ENCODE measurements around the gene CEACAM1.
"Not testable (repeated sequence)": the region's sequence is repeated elsewhere in the genome, so short reads cannot be mapped to it uniquely, and the experiment has no call there.

Gene CEACAM1

DNA sequence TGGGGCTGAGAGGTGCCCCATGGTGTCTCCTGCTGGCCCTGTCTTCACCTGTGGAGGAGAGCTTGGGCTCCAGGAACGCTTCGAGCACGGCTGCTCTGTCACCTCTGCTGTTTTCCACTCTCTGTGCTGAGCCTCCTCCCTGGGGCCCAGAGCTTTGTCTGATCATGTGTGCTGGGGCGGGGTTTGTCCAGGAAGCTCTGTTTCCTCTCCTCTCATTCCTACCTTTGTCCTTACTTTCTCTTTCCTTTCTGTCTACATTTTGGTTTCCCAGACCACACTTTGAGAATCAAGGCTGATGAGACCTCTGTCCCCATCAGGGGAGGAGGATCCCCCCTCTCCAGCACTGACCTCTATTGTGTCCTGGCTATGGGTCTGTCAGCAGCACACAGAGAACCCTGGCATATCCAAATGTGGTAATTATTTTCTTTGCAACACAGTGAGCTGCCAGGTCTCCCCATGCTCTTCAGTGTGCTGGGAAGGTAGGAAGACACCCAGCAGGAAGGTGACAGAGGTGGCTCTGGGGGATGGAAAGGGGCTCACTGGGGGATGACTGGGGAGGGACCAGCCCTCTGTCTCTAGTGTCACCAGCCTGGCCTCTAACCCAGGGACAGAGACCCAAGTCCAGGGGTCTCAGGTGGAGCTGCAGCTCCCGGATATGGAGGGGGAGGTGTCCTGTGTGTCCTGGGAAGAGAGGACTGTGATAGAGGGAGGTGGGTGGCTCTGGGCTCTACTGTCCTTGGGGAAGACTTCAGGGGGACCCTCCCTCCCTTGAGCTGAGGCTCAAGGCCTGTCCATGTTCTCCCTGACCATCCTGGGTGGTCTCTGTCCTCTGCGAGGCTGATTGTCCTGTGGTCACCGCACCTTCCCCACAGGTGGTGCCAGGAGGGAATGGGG lies at the start of gene CEACAM1:
Gene CEACAM1, minus strand, starts transcription at position 128 of the 894 bp plus-strand sequence. Its CDS starts 107 bp downstream, at position 21.
- DNase-seq (ENCODE audit: low read depth): no peak

DNA sequence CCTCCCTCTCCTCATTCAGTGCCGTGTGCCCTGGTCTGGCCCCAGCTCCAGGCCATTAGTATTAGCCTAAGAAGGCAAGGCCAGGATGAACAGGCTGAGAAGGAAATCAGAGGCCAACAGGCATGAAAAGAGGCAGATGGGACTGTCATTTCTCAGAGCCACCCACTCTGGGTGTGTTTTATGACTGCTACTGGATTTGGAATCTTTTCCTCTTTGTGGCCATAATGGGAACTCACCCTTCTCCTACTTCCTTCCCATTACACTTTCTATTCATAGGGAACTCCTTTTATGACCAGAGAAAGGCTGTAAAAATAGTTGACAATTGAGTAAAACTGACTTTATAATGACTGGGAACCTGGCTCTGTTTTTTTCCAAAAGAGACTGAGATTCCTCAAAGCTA lies 48.7 kb upstream of the CEACAM1 start:
- DNase-seq (ENCODE audit: low read depth): no peak

DNA sequence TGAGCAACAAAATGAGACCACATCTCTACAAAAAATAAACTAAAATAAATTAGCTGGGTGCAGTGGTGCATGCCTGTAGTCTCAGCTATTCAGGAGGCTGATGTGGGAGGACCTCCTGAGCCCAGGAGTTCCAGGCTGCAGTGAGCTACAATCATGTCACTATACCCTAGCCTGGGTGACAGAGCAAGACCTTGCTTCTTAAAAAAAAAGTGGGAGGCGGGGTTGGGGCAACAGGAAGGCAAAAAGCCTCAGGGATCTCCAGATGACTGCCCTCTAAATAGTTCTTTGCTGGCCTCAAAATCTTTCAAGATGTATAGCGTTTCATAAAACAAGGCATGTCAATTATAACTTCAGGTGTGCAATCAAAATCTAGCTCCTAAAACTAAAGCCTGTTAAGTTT lies 48.0 kb upstream of the CEACAM1 start:
- no peak for DNase-seq (ENCODE audit: low read depth)

DNA sequence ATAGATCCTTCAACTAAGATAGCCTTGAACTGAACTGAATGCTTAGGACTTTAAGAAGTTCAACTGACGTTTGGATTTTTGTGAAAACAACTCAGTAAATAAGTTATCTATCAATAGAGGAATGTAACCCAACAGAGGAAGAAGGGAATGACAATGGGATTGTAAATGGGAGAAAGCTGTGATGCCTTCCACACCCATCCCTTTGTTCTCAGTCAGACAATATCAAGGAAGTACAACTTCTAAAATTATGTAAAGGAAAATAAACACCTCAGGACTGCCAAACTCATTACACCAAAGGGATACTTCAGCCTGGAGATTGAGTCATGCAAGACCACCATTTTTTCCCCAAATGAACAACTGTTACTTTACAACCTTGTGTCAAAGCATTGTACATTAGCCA lies 45.4 kb upstream of the CEACAM1 start:
- DNase-seq (ENCODE audit: low read depth): no peak

DNA sequence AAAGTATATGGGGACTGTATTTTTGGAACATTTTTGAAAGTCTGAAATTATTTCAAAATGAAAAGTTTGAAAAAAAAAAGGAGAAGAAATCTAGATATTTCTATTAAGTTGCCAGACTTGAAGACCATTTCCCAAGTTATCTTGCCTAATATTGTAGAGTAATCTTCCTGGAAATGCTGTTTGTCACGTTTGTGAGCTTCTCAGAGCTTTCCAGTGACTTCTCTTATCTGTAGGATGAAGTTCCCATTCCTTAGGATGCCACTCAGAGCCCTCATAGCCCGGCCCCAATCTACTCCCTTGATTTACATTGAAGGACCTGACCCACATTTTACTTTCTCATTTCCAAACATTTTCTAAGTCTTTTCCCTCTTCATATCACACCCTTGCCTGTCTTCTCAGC lies 42.8 kb upstream of the CEACAM1 start:
- DNase-seq (ENCODE audit: low read depth): no peak

DNA sequence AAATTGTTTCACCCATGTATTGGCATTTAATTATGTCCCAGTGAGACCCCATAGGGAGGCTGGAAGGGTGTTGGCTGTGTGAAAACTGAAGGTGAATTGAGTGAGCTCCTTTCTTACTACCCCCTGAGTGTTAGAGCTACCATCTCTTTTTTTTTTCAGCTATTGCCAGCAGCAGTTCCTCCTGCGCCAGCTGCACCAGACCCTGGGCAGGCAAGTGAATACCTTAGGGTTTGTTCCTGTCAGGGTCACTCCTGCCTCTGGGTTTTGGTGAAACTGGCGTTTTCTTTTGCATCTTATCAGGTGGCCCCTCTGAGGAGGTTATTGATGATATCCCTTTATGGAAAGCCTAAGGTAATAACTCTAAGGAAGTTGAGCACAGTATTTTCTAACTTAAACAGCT lies 40.9 kb upstream of the CEACAM1 start:
- DNase-seq (ENCODE audit: low read depth): no peak

DNA sequence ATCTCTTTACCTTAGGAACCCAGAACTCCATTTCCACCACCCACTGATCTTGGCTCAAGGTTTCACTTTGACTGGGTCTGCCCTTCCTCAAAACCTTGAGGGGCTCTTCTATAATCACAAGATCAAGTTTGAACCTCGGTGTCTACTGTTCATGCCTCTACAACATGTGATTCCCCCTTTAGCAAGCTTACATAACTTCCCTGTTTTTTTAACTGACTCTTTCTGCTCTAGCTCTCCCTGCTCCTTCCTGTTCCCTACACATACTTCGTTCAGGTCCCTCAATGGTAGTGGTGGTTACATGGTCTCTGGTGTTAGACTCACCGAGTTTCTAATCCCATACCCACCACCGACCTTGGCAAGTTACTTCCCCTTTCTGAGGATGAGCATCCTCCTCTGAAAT lies 39.7 kb upstream of the CEACAM1 start:
- DNase-seq (ENCODE audit: low read depth): no peak

DNA sequence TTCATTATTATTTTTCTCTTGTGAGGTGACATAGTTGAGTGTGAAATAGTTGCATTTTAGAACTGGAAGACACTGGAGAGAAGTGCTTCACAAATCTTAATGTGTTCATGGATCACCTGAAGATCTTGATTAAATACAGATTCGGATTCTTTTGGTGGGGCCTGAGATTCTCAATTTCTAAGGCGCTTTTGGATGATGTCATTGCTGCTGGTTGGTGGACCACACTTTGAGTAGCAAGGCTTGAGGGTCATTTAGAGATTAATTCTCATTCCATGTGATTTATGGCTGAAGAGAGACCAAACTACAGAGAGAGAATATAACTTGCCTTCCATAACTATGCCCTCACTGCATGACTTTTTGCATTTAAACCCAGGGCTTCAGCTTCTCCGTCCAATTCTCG lies 39.3 kb upstream of the CEACAM1 start:
- no peak for DNase-seq (ENCODE audit: low read depth)

DNA sequence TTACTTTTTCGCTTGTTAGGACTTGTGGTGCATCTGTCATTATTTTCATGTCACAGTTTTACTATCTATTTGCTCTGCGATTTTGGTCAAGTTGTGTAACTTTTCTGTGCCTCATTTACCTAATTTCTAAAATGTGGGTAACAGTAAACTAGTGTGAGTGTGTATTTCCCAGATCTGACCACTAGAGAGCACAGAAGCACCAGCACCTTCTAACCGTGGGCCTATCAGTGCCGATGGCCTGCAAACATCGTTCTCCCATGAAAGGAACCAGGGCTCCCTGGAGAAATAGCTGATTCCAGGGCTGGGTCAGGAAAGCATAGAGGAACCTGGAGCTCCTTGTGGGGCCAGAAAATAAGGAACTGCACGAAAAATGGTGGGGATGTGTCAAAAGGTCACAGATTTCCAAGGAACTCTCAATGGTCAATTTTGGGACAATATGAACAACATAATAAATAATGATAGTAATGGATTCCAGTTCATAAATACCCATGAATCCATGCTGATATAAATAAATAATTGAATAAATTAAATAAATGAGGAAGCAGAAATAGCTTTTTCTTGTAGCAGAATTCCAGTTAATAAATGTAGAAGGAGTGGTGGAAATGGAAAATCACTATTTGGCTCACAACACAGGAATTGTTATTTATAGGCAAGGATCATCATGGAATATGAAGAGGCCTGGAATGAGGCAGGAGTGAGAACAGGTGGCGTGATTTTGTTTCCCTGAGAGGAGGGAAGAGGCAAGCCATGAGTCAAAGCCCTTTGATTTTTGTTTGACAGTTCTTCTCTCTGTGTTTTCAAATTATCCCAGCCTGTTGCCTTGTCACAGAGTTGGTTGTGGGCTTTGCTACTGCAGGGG lies 35.3 kb upstream of the CEACAM1 start:
- DNase-seq (ENCODE audit: low read depth): no peak

DNA sequence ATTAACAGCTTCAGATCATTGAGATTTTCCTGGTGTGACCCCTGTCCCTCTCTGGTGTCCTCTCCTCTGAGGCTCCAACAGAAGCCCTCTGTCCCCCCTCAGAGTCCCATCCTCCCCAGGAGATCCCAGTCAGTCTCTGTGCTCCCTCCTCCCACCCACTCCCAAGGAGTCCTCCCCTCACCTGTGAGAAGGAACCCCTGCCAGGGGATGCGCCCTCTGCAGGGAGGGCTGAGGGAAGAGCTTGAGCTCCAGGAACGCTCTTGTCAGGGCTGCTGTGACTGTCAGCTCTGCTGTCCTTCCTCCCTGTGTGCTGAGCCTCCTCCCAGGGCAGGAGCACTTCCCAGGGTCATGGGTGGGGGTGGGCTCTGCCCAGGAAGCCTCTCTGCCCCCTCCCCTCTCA lies 33.2 kb upstream of the CEACAM1 start:
- DNase-seq (ENCODE audit: low read depth): no peak

DNA sequence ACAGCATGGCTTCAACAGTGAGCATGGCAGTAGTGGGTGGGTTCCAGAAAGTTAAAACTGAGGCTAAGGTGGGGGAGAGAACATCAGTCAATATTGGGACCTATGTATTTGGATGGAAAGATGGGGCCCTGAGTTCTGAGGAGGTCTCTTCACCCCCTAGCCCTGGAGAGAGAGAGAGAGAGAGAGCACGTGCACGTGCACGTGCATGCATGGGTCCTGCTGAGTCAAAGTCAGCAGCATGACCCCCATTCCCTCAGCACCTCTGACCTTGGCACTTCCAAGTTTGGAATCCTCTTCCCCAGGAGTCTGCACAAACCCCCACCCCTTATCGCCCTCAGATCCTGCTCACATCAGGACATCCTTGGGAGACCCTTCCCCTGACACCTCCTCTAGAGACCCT lies 32.5 kb upstream of the CEACAM1 start:
- DNase-seq (ENCODE audit: low read depth): no peak

DNA sequence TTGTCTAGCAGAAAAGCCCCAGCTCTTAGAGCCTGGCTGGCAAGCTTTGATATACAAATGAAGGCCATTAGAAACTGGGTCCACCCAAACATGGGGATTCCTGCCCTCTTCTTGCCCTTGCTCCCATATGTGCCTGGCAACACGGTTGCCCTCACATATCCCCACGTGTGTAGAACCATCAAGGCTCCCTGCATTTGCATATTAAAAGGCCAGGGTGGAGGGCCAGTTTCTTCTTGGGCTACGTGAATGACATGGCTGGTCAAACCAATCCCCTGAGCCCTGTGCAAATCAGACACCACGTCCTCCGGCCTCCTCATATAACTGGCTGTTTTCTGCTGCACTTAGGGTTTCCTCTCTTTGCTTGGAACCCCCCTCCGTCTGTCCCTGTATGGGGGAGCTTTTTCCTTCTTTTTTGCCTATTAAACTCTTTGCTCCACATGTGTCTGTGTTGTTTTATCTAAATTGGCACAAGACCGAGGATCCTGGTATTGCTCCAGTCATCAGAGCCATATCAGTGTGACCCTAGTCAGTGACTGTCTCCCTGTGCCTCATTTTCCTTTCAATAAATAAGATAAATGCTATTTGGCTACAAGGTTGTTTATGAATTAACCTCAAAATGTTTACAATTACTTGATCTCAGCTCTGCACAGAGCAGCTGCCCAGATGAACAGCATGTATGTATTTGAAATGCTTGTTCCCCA lies 30.3 kb upstream of the CEACAM1 start:
- no peak for DNase-seq (ENCODE audit: low read depth)

DNA sequence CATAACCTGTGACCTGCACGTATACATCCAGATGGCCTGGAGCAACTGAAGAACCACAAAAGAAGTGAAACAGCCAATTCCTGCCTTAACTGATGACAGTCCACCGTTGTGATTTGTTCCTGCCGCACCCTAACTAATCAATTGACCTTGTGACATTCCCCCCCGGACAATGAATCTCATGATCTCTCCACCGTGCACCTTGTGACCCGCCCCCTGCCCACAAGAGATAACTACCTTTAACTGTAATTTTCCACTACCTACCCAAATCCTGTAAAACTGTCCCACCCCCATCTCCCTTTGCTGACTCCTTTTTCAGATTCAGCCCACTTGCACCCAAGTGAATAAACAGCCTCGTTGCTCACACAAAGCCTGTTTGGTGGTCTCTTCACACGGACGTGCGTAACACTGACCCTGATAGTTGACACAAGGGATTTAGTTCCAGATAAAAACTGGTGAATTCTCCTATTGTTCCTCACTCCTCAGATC lies 29.1 kb upstream of the CEACAM1 start:
- DNase-seq (ENCODE audit: low read depth): not testable (repeated sequence)

DNA sequence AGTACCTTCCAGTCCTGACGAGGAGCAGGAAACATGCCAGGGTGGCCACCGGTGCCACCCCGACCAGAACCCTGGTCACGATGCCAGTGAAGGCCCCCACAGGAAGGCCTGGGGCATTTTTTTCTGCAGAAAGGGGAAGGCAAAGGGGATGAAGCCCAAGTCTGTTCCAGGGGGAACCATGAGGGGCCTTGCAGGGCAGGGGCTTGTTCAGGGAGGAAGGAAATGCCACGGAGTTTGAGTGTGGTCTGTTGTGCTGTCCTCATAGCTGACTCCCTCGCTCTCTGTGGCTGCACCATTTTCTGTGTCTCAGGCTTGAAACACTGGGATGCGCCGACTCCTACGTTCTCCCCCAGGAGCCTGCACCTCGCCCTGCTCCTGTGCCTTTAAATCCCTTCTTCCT lies 27.5 kb upstream of the CEACAM1 start:
- no peak for DNase-seq (ENCODE audit: low read depth)

DNA sequence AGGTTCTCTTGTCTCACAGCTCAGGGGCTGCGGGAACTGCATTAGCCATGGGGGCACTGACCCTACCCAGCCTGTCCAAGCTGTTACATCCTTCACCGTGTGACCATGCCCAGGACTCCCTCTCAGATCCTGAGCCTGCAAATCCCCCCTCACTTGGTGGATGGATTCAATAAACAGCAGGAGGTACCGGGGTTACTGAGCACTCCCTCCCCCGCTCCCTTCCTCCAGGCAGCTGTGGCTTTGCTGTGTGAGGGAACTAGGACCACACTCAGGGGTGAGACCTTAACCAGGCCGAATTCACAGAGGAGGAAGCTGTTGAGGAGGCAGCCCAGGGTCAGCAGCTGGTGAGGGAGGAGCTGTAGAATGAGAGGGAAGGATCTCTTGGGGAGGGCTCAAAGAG lies 27.0 kb upstream of the CEACAM1 start:
- DNase-seq (ENCODE audit: low read depth): no peak

DNA sequence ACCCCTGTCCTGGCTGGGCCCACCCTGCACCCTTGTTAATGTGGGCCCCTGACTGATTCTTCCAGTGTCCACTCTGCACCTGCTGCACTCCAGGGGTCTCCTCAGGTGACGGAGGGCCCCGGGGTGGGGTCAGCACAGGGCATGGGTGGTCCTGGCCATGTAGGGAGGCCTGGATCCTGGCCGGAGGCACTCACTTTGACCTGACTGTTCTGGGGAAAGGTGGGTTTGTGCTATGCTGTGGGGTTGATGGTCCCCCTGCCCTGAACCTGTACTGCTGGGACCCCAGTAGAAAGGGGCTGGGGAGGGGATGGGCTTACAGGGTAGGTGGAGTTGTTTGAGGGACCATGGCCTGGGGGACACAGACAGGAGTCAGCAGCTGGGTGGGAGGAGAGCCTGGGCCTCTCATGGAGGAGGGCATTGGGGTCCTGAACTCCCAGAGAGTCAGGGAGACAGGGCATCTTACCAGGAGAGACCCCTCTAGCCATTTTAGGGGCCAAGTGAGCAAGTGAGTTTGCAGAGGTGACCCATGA lies 25.8 kb upstream of the CEACAM1 start:
- no peak for DNase-seq (ENCODE audit: low read depth)

DNA sequence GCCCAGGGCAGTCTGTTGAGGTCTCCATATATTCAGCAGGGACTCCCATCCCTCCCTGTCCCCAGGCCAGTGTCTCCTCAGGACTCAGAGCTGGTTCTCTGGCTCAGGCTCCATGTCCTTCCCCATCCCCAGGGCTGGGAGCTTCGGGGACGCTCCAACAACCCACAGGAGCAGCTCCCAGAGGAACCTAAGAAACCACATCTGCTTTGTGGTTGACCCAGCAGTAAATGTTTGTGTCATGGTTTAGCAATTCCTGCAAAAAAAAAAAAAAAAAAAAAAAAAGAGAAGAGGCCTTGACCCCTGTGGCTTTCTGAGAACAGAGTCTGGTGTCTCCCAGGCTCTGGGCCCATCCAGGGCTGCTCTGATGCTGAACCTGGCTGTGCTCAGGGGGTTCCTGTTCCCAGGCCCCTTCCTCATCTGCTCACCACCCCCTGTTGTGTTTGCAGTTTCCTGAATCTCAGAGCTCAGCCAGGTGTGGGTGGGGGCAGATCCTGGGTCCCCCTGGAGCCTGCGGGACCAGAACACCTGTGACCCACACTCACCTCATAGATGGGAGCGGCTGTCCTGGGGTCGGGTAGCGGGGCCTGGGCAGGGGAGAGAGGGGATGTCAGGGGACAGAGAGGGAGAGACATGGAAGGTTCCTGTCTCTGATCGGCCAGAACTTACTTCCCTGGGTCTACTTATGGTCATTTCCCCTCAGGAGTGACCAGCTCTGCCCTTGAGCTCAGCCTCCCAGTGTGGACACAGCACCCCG lies 25.2 kb upstream of the CEACAM1 start:
- no peak for DNase-seq (ENCODE audit: low read depth)

DNA sequence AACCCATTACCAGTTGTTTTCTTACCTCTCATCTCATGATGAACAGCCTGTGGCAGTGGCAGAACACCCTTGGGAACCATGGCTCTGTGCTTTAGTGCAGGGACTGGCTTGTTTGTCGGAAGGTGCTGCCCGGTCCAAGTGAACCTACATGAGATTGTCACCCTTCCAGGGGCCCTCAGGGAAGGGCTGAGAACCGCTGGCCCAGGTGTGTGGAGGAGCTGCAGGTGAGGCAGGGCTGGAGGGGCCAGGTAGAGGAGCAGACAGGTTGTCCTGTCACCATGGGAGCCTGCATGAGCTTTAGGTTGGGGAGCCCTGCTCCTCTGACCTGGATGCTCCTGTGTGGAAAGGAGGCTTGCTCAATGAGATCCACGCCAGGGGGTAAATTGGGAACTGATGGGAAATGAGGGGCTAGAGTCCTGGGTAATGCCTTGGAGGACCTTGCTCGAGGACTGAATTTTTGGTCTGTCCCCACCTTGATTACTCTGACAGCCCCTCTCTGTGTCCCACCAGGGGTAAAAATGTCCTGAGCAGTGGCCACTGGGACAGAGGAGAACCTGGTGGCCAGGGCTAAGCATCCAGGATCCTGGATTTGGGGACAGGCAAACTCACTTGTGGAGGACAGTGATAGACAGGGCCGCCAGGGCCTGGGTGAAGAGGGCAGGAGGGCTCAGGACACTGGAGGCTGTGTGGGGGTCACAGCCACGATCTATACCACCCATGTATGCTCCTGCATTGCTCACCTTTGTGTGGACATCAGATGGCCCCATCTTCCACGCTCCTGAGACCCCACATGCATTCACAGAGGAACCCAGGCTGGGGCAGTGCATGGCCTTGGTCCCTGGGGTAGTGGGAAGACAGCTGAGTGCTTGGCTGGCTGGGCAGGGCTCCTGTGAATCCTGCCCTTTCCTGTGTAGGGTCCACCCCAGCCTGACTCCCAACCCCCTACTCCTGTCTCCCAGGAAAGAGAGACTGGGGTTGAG lies 24.1 kb upstream of the CEACAM1 start:
- DNase-seq (ENCODE audit: low read depth): no peak

DNA sequence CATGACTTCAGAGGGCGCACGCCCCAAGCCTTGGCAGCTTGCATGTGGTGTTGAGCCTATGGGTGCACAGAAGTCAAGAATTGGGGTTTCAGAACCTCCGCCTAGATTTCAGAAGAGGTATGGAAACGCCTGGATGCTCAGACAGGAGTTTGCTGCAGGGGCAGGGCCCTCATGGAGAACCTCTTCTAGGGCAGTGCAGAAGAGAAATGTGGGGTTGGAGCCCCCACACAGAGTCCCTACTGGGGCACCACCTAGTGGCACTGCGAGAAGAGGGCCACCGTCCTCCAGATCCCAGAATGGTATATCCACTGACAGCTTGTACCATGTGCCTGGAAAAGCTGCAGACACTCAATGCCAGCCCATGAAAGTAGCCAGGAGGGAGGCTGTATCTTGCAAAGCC lies 22.2 kb upstream of the CEACAM1 start:
- not testable (repeated sequence) for DNase-seq (ENCODE audit: low read depth)

DNA sequence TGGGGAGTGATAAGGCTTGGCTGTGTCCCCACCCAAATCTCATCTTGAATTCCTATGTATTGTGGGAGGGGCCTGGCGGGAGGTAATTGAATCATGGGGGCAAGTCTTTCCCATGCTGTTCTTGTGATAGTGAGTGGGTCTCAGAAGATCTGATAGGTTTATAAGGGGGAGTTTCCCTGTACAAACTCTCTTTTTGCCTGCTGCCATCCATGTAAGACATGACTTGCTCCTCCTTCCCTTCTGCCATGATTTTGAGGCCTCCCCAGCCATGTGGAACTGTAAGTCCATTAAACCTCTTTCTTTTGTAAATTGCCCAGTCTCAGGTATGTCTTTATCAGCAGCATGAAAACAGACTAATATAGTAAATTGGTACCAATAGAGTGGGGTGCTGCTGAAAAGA lies 20.8 kb upstream of the CEACAM1 start:
- not testable (repeated sequence) for DNase-seq (ENCODE audit: low read depth)
